Measurements from ENCODE around the gene STEAP4.
"Not testable (repeated sequence)": the region's sequence is repeated elsewhere in the genome, so short reads cannot be mapped to it uniquely, and the experiment has no call there.

The STEAP4 gene

GRCh38 chr7:88311675-88312036, 5.0 kb upstream of the STEAP4 start:
- no peak for DNase-seq

GRCh38 chr7:88310956-88311674, 4.4 kb upstream of the STEAP4 start:
- DNase-seq: no peak

- DNase-seq: no peak
These were observed 3.1 kb upstream of the STEAP4 start for GRCh38 chr7:88309819-88310218.

GRCh38 chr7:88307823-88308222, 1.1 kb upstream of the STEAP4 start:
- DNase-seq: no peak

- DNase-seq: no peak
These were observed 718 bp upstream of the STEAP4 start for GRCh38 chr7:88307412-88307811.

- DNase-seq: no peak
These were observed 1.6 kb downstream of the STEAP4 start for GRCh38 chr7:88305044-88305443.

- DNase-seq: no peak
These were observed 4.2 kb downstream of the STEAP4 start for GRCh38 chr7:88302486-88302885.

GRCh38 chr7:88301924-88302323, 4.8 kb downstream of the STEAP4 start:
- DNase-seq: no peak

GRCh38 chr7:88300401-88300945, 6.2 kb downstream of the STEAP4 start:
- DNase-seq: no peak

- no peak for DNase-seq
These were observed 7.6 kb downstream of the STEAP4 start for GRCh38 chr7:88299126-88299525.

GRCh38 chr7:88293866-88294265, 12.8 kb downstream of the STEAP4 start:
- no peak for DNase-seq

- DNase-seq: no peak
These were observed 15.1 kb downstream of the STEAP4 start for GRCh38 chr7:88291398-88292173.

- no peak for DNase-seq
These were observed 16.2 kb downstream of the STEAP4 start for GRCh38 chr7:88290491-88290890.

- peak in 1 of 2 donors; percentile 37 for DNase-seq
These were observed 17.1 kb downstream of the STEAP4 start for GRCh38 chr7:88289564-88290025.

- DNase-seq: no peak
These were observed 24.9 kb downstream of the STEAP4 start for GRCh38 chr7:88281749-88282148.

GRCh38 chr7:88280801-88281200, 25.9 kb downstream of the STEAP4 start:
- no peak for DNase-seq

- no peak for DNase-seq
These were observed 27.4 kb downstream of the STEAP4 start for GRCh38 chr7:88279323-88279722.

GRCh38 chr7:88278881-88279280, 27.8 kb downstream of the STEAP4 start:
- peak; percentile 91 to 95 for DNase-seq

- DNase-seq: peak in 1 of 2 donors; percentile 30
These were observed 30.0 kb downstream of the STEAP4 start for GRCh38 chr7:88276605-88277153.

- DNase-seq: not testable (repeated sequence)
These were observed 31.8 kb downstream of the STEAP4 start for GRCh38 chr7:88274856-88275255.

GRCh38 chr7:88269586-88269985, 37.1 kb downstream of the STEAP4 start:
- DNase-seq: peak; percentile 61 to 63

- peak; percentile 78 to 83 for DNase-seq
These were observed 37.8 kb downstream of the STEAP4 start for GRCh38 chr7:88268858-88269257.

GRCh38 chr7:88268051-88268450, 38.6 kb downstream of the STEAP4 start:
- DNase-seq: peak in 1 of 2 donors; percentile 31

GRCh38 chr7:88267421-88267820, 39.3 kb downstream of the STEAP4 start:
- no peak for DNase-seq
